K562 (cell line): ENCODE measurements around the gene SYNJ2. TPM values are rescaled to one million over a fixed set of nuclear protein-coding genes. Genes with fewer than 3 reads are reported as not detected.

Experiments
- BRD9 ChIP-seq: fragments of 450-650 bp; IDR thresholded peaks from 2 replicates; pipeline ENCODE4 v1.6.1; 2018; ENCODE audit warnings: low read depth; ENCODE audit not compliant: partially characterized antibody
- GABPA ChIP-seq: fragments of 200-800 bp; sonication (Bioruptor generic); conservative IDR thresholded peaks from 2 replicates; pipeline ENCODE4 v1.6.1; 2016; ENCODE audit warnings: low read depth, missing genetic modification characterization, missing compliant biosample characterization
- HNRNPH1 ChIP-seq: fragments of 200-400 bp; formaldehyde crosslinking; optimal IDR thresholded peaks from 2 replicates; pipeline ENCODE3; 2017; ENCODE audit warnings: low read depth, mild to moderate bottlenecking, low read length, moderate library complexity
- KLF10 ChIP-seq: fragments of 250-450 bp; sonication (Bioruptor Pico); IDR thresholded peaks from 2 replicates; pipeline ENCODE4 v1.6.1; 2021; ENCODE audit warnings: matching md5 sums
- MBD2 ChIP-seq: sonication (generic); IDR thresholded peaks from 2 replicates; pipeline ENCODE4 v1.6.1; 2016; ENCODE audit warnings: low read depth, borderline replicate concordance
- MYBL2 ChIP-seq, 2 experiments: fragments of 450-650 bp in 1 of 2; sonication (generic) in 1 of 2; formaldehyde crosslinking in 1 of 2; IDR thresholded peaks; 2 replicates each; pipeline versions ENCODE4 v1.6.1 to v1.8.1; 2017 to 2022; ENCODE audit warnings: borderline replicate concordance in 1 of 2, inconsistent platforms in 1 of 2, low read depth in 1 of 2, mild to moderate bottlenecking in 1 of 2, missing genetic modification reagents in 1 of 2, moderate library complexity in 1 of 2
- PHTF2 ChIP-seq: fragments of 250-450 bp; sonication (Bioruptor Pico); IDR thresholded peaks from 2 replicates; pipeline ENCODE4 v1.5.0; 2021; ENCODE audit warnings: mild to moderate bottlenecking
- RBM14 ChIP-seq: fragments of 200-400 bp; formaldehyde crosslinking; IDR thresholded peaks from 2 replicates; pipeline ENCODE4 v1.6.1; 2018; ENCODE audit warnings: low read depth, mild to moderate bottlenecking, low read length, moderate library complexity, borderline replicate concordance; ENCODE audit not compliant: insufficient read depth
- SIN3A ChIP-seq, 2 experiments: fragments of 150-350 bp in 1 of 2; IDR thresholded peaks; 2 replicates each; pipeline ENCODE4 v1.6.1; 2011 to 2016; ENCODE audit warnings: borderline replicate concordance in 2 of 2, low read depth in 2 of 2, low read length in 2 of 2, mild to moderate bottlenecking in 2 of 2, moderate library complexity in 2 of 2; ENCODE audit not compliant: control insufficient read depth in 1 of 2
- SMARCA5 ChIP-seq: fragments of 450-650 bp; IDR thresholded peaks from 2 replicates; pipeline ENCODE4 v1.6.1; 2016
- SP1 ChIP-seq: sonication (generic); formaldehyde crosslinking; IDR thresholded peaks from 2 replicates; pipeline ENCODE4 v1.8.1; 2022; ENCODE audit warnings: mild to moderate bottlenecking, missing genetic modification reagents
- SREBF1 ChIP-seq: fragments of 150-350 bp; IDR thresholded peaks from 2 replicates; pipeline ENCODE4 v1.6.1; 2014; ENCODE audit warnings: antibody characterized with exemption, low read depth, low read length, borderline replicate concordance
- SRSF9 ChIP-seq: fragments of 200-400 bp; formaldehyde crosslinking; IDR thresholded peaks from 2 replicates; pipeline ENCODE4 v1.6.1; 2017; ENCODE audit warnings: low read depth, low read length, borderline replicate concordance
- ZFP1 ChIP-seq: fragments of 450-650 bp; formaldehyde crosslinking; IDR thresholded peaks from 2 replicates; pipeline ENCODE4 v1.4.0; 2020; ENCODE audit warnings: mild to moderate bottlenecking, mixed read lengths
- ZNF668 ChIP-seq: fragments of 250-450 bp; sonication (Bioruptor Pico); IDR thresholded peaks from 2 replicates; pipeline ENCODE4 v1.8.0; 2022; ENCODE audit warnings: mild to moderate bottlenecking, inconsistent platforms
- polyA plus RNA-seq, 8 experiments: library from polyadenylated mRNA; depleted of rRNA in 4 of 8; stranded (reverse) in 5 of 8; unstranded in 3 of 8; fragments of >200 nt; fragmentation: Nextera tagmentation in 2 of 8; fragmentation: Illumina TruSeq in 1 of 8; extraction: Ambion mirVana in 2 of 8; extraction: Trizol in 1 of 8; gene quantifications; 2 replicates each; pipeline versions ENCODE4 v1.2.1 to v1.2.3, GENCODE V29; 2011 to 2014; ENCODE audit warnings: inconsistent platforms in 1 of 8, missing spikeins in 1 of 8
- total RNA-seq, 7 experiments: library from RNA; depleted of rRNA in 6 of 7; stranded (reverse); fragments of >200 nt in 6 of 7; fragmentation: Illumina TruSeq in 2 of 7; extraction: Trizol in 2 of 7; gene quantifications; 2 replicates each; pipeline versions ENCODE4 v1.2.1 to v1.2.3, GENCODE V29; 2011 to 2021; ENCODE audit warnings: low replicate concordance in 1 of 7
- TF ChIP-seq, protein P1 (sequence below): fragments of 450-650 bp; formaldehyde crosslinking; IDR thresholded peaks from 2 replicates; pipeline ENCODE4 v1.4.0; 2020; ENCODE audit warnings: mild to moderate bottlenecking, moderate library complexity
- TF ChIP-seq, protein P2 (sequence below): fragments of 250-450 bp; sonication (Bioruptor Pico); IDR thresholded peaks from 2 replicates; pipeline ENCODE4 v1.8.0; 2022; ENCODE audit warnings: inconsistent platforms, mild to moderate bottlenecking, moderate library complexity, borderline replicate concordance
- TF ChIP-seq, protein P3 (sequence below): IDR thresholded peaks from 3 replicates; pipeline ENCODE4 v1.6.1; 2011; ENCODE audit warnings: borderline replicate concordance, mild to moderate bottlenecking, moderate library complexity; ENCODE audit not compliant: insufficient read length; ENCODE audit errors: extremely low read depth

The SYNJ2 gene
- total and polyA plus RNA-seq, 9 of the 15 experiments (the other 6 are each of a cell fraction or from before 2014, with no cell fraction given), result 3.0 to 27.7 (median 17.8) TPM

DNA sequence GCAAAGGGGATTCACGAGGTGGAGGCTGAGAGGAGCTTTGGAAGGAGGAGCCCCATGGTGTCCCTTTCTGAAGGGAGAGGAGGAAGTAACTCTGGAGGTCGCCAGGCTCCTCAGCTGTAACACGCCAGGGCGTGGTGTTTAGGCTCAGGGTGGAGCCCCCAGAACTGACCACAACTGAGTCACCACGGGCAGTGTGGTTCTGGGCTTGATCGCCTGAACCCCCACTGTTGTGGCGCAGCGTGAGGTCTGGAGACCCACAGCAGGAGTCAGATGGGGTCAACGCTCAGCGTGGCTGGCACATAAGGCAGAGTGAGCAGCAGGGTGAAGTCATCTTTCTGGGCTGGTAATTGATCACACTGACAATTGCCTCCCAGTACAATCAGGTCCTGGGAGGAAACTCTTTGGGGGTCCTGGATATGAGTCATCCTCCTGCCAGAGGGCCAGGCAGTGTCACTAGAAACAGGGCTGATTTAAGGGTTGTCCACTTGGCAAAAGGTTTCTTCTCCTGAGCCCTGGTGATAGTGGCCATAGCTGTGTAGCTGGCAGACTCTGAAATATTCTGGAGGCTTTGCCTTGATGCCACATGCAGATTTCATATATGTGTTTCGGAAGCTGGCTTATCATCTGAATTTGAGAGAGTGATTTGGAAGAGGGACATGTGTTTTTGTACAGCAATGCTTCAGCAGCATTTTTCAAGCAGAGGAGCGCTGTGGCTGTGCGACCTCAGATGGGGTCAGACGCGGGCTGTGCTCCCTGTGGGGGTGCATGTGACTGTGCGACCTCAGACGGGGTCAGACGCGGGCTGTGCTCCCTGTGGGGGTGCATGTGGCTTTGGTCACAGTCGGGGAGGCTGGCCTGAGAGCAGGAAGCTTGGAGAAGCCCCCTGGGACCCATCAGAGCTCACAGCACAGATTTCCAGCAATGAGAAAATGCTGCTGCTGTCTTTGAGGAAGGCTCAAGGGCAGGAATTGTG, 50.0 kb downstream of the SYNJ2 start (continued):
- TF ChIP-seq, protein P1, sequence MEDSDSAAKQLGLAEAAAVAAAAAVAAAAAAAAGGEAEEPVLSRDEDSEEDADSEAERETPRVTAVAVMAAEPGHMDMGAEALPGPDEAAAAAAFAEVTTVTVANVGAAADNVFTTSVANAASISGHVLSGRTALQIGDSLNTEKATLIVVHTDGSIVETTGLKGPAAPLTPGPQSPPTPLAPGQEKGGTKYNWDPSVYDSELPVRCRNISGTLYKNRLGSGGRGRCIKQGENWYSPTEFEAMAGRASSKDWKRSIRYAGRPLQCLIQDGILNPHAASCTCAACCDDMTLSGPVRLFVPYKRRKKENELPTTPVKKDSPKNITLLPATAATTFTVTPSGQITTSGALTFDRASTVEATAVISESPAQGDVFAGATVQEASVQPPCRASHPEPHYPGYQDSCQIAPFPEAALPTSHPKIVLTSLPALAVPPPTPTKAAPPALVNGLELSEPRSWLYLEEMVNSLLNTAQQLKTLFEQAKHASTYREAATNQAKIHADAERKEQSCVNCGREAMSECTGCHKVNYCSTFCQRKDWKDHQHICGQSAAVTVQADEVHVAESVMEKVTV, result no peak
- TF ChIP-seq, protein P2, sequence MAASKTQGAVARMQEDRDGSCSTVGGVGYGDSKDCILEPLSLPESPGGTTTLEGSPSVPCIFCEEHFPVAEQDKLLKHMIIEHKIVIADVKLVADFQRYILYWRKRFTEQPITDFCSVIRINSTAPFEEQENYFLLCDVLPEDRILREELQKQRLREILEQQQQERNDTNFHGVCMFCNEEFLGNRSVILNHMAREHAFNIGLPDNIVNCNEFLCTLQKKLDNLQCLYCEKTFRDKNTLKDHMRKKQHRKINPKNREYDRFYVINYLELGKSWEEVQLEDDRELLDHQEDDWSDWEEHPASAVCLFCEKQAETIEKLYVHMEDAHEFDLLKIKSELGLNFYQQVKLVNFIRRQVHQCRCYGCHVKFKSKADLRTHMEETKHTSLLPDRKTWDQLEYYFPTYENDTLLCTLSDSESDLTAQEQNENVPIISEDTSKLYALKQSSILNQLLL, result no peak
- no peak for TF ChIP-seq KLF10 (CRISPR knock-in tag)
- TF ChIP-seq MBD2, result peak; percentile 24; the same call in 1 of the 2 replicates
- no peak for TF ChIP-seq ZNF668 (CRISPR knock-in tag)
- no peak for TF ChIP-seq SRSF9
- TF ChIP-seq SMARCA5, result no peak
- peak; percentile 33; the same call in 1 of the 2 replicates for TF ChIP-seq SP1 (CRISPR knock-in tag)
- no peak for TF ChIP-seq SIN3A (IDR thresholded peaks at IDR 0.05; ENCODE audit: borderline replicate concordance in 2 of 2, control insufficient read depth in 1 of 2, low read depth in 2 of 2, low read length in 2 of 2)
- no peak for TF ChIP-seq RBM14
- no peak for TF ChIP-seq SREBF1
- TF ChIP-seq HNRNPH1, result no peak
- no peak for TF ChIP-seq GABPA (tag)
- TF ChIP-seq BRD9, result no peak
- TF ChIP-seq ZFP1 (CRISPR knock-in tag), result no peak
- no peak for TF ChIP-seq PHTF2
- TF ChIP-seq MYBL2 (IDR thresholded peaks at IDR 0.05; ENCODE audit: low read depth), result no peak
- TF ChIP-seq MYBL2 (CRISPR knock-in tag; IDR thresholded peaks at IDR 0.05; ENCODE audit: borderline replicate concordance), result no peak
- TF ChIP-seq, protein P3, sequence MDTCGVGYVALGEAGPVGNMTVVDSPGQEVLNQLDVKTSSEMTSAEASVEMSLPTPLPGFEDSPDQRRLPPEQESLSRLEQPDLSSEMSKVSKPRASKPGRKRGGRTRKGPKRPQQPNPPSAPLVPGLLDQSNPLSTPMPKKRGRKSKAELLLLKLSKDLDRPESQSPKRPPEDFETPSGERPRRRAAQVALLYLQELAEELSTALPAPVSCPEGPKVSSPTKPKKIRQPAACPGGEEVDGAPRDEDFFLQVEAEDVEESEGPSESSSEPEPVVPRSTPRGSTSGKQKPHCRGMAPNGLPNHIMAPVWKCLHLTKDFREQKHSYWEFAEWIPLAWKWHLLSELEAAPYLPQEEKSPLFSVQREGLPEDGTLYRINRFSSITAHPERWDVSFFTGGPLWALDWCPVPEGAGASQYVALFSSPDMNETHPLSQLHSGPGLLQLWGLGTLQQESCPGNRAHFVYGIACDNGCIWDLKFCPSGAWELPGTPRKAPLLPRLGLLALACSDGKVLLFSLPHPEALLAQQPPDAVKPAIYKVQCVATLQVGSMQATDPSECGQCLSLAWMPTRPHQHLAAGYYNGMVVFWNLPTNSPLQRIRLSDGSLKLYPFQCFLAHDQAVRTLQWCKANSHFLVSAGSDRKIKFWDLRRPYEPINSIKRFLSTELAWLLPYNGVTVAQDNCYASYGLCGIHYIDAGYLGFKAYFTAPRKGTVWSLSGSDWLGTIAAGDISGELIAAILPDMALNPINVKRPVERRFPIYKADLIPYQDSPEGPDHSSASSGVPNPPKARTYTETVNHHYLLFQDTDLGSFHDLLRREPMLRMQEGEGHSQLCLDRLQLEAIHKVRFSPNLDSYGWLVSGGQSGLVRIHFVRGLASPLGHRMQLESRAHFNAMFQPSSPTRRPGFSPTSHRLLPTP, result no peak
